Smooth muscle cell (in vitro differentiated cells): ENCODE data around the gene SPATA45. TPM values are rescaled to one million over a fixed set of nuclear protein-coding genes. Genes with fewer than 3 reads are reported as not detected.

Experiments used
- DNase-seq: peaks from one replicate; lab custom pipeline; 2025; ENCODE audit not compliant: unreplicated experiment; lab: John Stamatoyannopoulos, UW
- H2AFZ ChIP-seq: fragments of 200-600 bp; sonication (generic); 2 replicates; pipeline ENCODE4 v1.6.0; 2016; ENCODE audit warnings: antibody characterized with exemption, low read depth, mild to moderate bottlenecking
- H3F3A ChIP-seq: fragments of 200-600 bp; sonication (generic); 2 replicates; pipeline ENCODE4 v1.6.0; 2017; ENCODE audit warnings: antibody characterized with exemption, low read depth
- H3K27ac ChIP-seq: fragments of 200-600 bp; sonication (generic); 2 replicates; pipeline ENCODE4 v1.5.1; 2016; ENCODE audit warnings: low read depth, mild to moderate bottlenecking
- H3K27me3 ChIP-seq: fragments of 200-600 bp; sonication (generic); 2 replicates; pipeline ENCODE4 v1.6.1; 2016; ENCODE audit warnings: low read depth, mild to moderate bottlenecking
- H3K36me3 ChIP-seq: fragments of 200-600 bp; sonication (generic); 2 replicates; pipeline ENCODE4 v1.5.1; 2016; ENCODE audit warnings: low read depth
- H3K4me1 ChIP-seq: fragments of 200-600 bp; sonication (generic); 2 replicates; pipeline ENCODE4 v1.5.1; 2016; ENCODE audit warnings: low read depth
- H3K4me2 ChIP-seq: fragments of 200-600 bp; sonication (generic); 2 replicates; pipeline ENCODE4 v1.6.0; 2016; ENCODE audit warnings: mild to moderate bottlenecking
- H3K4me3 ChIP-seq: fragments of 200-600 bp; sonication (generic); 2 replicates; pipeline ENCODE4 v1.5.1; 2016; ENCODE audit warnings: mild to moderate bottlenecking
- H3K79me2 ChIP-seq: fragments of 200-600 bp; sonication (generic); 2 replicates; pipeline ENCODE4 v1.6.0; 2016; ENCODE audit warnings: low read depth, mild to moderate bottlenecking
- H3K9ac ChIP-seq: fragments of 200-600 bp; sonication (generic); 2 replicates; pipeline ENCODE4 v1.6.0; 2016; ENCODE audit warnings: low read depth
- H3K9me3 ChIP-seq: fragments of 200-600 bp; sonication (generic); replicated peaks from 2 replicates; pipeline ENCODE4 v1.5.1; 2016; ENCODE audit warnings: low read depth
- H4K20me1 ChIP-seq: fragments of 200-600 bp; sonication (generic); 2 replicates; pipeline ENCODE4 v1.6.0; 2016; ENCODE audit warnings: low read depth
- CTCF ChIP-seq: fragments of 200-600 bp; sonication (generic); IDR thresholded peaks from 2 replicates; pipeline ENCODE4 v1.5.1; 2017; ENCODE audit warnings: borderline replicate concordance, mild to moderate bottlenecking, antibody characterized with exemption; ENCODE audit not compliant: insufficient read depth, poor library complexity, severe bottlenecking
- WGBS: methylation state at CpG from one replicate; pipeline ENCODE4 v1.1.7; 2016; ENCODE audit warnings: low lambda C conversion rate; 5-methylcytosine and 5-hydroxymethylcytosine counted together
- polyA plus RNA-seq: library from polyadenylated mRNA; unstranded; fragments of >200 nt; fragmentation: Nextera tagmentation; extraction: Ambion mirVana; gene quantifications from 2 replicates; pipeline ENCODE4 v1.2.1, GENCODE V29; 2016
- total RNA-seq: library from RNA; depleted of rRNA; stranded (reverse); fragments of >200 nt; gene quantifications from 2 replicates; pipeline ENCODE4 v1.2.3, GENCODE V29; 2014

Gene SPATA45
- total and polyA plus RNA-seq, 2 experiments from 2014 or later: 0.58 TPM; not detected in 1

- Histone ChIP-seq H3F3A (peaks cover 8% of the 10 kb centered on the region), H3K27ac (no peak overlapping the region), H2AFZ (no peak overlapping the region), H3K27me3 (no peaks in the 10 kb centered on the region), H4K20me1 (no peaks in the 10 kb centered on the region), H3K9ac (no peak overlapping the region), H3K36me3 (no peaks in the 10 kb centered on the region), H3K4me2 (no peak overlapping the region), H3K4me3 (no peak overlapping the region), H3K79me2 (no peaks in the 10 kb centered on the region), H3K9me3 (no peaks in the 10 kb centered on the region), H3K4me1 (peaks cover 4% of the 10 kb centered on the region)
- DNase-seq: no peak
- 94% methylated on average over 2 of the region's 2 CpGs for WGBS
- TF ChIP-seq CTCF: no peak
Measured at GRCh38 chr1:212820969-212821368, 26.5 kb downstream of the SPATA45 start.

GRCh38 chr1:212819726-212820125 lies 27.7 kb downstream of the SPATA45 start:
- Histone ChIP-seq H2AFZ (no peak overlapping the region), H3K4me2 (no peak overlapping the region)
- DNase-seq: no peak

GRCh38 chr1:212816567-212817278 lies 30.7 kb downstream of the SPATA45 start:
- Histone ChIP-seq H3K4me2 (peak overlapping the region; percentile 35), H3K4me3 (no peak overlapping the region), H2AFZ (no peak overlapping the region), H3K79me2 (no peaks in the 10 kb centered on the region), H3K27me3 (no peaks in the 10 kb centered on the region), H3K4me1 (peaks cover 4% of the 10 kb centered on the region), H3K27ac (peak overlapping the region; percentile 21), H3F3A (peaks cover 8% of the 10 kb centered on the region), H3K9ac (no peak overlapping the region), H3K36me3 (no peaks in the 10 kb centered on the region), H4K20me1 (no peaks in the 10 kb centered on the region), H3K9me3 (no peaks in the 10 kb centered on the region)
- no peak for DNase-seq
- WGBS: 74% methylated on average over 3 of the region's 3 CpGs
- TF ChIP-seq CTCF: no peak

More at GRCh38 chr1:212819726-212820125, 27.7 kb downstream of the SPATA45 start:
- Histone ChIP-seq H3K27ac (no peak overlapping the region), H3K79me2 (no peaks in the 10 kb centered on the region), H3K9ac (no peak overlapping the region), H3K27me3 (no peaks in the 10 kb centered on the region), H4K20me1 (no peaks in the 10 kb centered on the region), H3K9me3 (no peaks in the 10 kb centered on the region), H3K4me1 (peaks cover 4% of the 10 kb centered on the region), H3K4me3 (no peak overlapping the region), H3F3A (peaks cover 8% of the 10 kb centered on the region), H3K36me3 (no peaks in the 10 kb centered on the region)
- 33% methylated on average over 5 of the region's 5 CpGs for WGBS
- no peak for TF ChIP-seq CTCF
